Activated CD4-positive, alpha-beta memory T cell treated with anti-CD3 and anti-CD28 coated beads, Interleukin-2, amount 10 ng/mL, durations not matched to agents 7 days and 5 days (primary cell): ENCODE results near the gene POU2AF2. TPM values are rescaled to one million over a fixed set of nuclear protein-coding genes. Genes with fewer than 3 reads are reported as not detected.

Experiments
- CTCF ChIA-PET: fragments of 350-600 bp; sonication (Branson Sonifier 250); formaldehyde crosslinking; loops from one replicate; lab custom pipeline; 2021; ENCODE audit warnings: antibody characterized with exemption, inconsistent platforms; lab: Charles Lee
- POLR2A ChIA-PET: fragments of 350-600 bp; sonication (Branson Sonifier 250); formaldehyde crosslinking; loops from one replicate; lab custom pipeline; 2021; ENCODE audit warnings: antibody characterized with exemption; lab: Charles Lee
- DNase-seq: peaks from one replicate; pipeline ENCODE4 v3.0.0-alpha.2; 2020
- H3K27ac Mint-ChIP-seq: one replicate; pipeline ENCODE4 v1.8.0; 2021; ENCODE audit warnings: mild to moderate bottlenecking, mixed read lengths
- H3K27me3 Mint-ChIP-seq: one replicate; pipeline ENCODE4 v1.8.0; 2021; ENCODE audit warnings: mixed read lengths
- H3K36me3 Mint-ChIP-seq: one replicate; pipeline ENCODE4 v1.8.0; 2021; ENCODE audit warnings: low read depth, mixed read lengths
- H3K4me1 Mint-ChIP-seq: one replicate; pipeline ENCODE4 v1.8.0; 2021; ENCODE audit warnings: mixed read lengths
- H3K4me3 Mint-ChIP-seq: one replicate; pipeline ENCODE4 v1.8.0; 2021; ENCODE audit warnings: mild to moderate bottlenecking, mixed read lengths
- H3K9me3 Mint-ChIP-seq: one replicate; pipeline ENCODE4 v1.8.0; 2021; ENCODE audit warnings: mixed read lengths
- total RNA-seq, 2 experiments: library from RNA; stranded (reverse); gene quantifications; one replicate each; pipeline ENCODE4 v1.2.3, GENCODE V29; 2021

The POU2AF2 gene
- total RNA-seq, 2 experiments from 2014 or later = not detected

GRCh38 chr11:111330234-111330893, 84.8 kb downstream of the POU2AF2 start:
- no peak for DNase-seq
- POLR2A ChIA-PET = no interaction called here
- no peaks in the 10 kb centered on the region for H3K27me3 Mint-ChIP-seq
- no peak overlapping the region for H3K4me3 Mint-ChIP-seq
- H3K36me3 Mint-ChIP-seq = no peaks in the 10 kb centered on the region
- H3K9me3 Mint-ChIP-seq = no peaks in the 10 kb centered on the region
- H3K4me1 Mint-ChIP-seq = no peaks in the 10 kb centered on the region
- CTCF ChIA-PET = no interaction called here
- H3K27ac Mint-ChIP-seq = no peak overlapping the region

DNA sequence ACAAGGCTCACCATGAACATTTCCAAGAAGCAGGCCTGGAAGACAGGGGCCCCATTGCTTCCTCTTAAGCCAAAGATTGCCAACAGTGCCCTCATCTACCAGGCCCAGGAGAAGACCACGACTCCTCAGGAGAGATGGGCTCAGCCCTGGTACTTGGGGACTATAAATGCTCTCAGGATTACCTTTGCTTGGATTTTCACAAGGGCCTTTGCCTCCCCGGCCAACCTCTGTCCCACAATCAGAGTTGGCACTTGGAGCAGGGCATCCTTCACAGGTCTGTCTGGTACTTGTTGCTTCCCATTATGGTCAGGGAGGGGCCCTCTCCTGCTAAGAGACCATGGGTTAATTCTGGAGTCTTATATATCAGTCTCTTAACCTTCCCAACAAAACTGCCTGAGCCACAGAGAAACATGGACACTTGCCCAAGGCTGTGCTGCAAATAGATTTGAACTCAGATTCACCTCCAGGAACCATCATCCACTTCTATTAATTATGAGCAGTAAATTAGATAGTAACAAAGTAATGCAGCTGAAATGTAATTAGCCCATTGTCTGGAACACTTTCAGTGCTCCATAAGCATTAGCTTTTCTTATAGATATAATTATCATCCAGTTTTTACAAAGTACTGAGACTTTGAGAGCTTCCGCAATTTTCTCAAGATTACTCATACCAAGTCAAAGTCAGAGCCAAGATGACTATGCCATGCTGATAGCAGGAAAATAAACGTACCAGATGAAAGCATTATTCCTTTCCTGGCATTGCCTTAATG, 86.4 kb downstream of the POU2AF2 start:
- H3K4me1 Mint-ChIP-seq = no peaks in the 10 kb centered on the region
- H3K27me3 Mint-ChIP-seq = peaks cover under 1% of the 10 kb centered on the region
- H3K4me3 Mint-ChIP-seq = no peak overlapping the region
- no peaks in the 10 kb centered on the region for H3K36me3 Mint-ChIP-seq
- CTCF ChIA-PET = no interaction called here
- DNase-seq = no peak
- H3K27ac Mint-ChIP-seq = no peak overlapping the region
- POLR2A ChIA-PET = no interaction called here
- H3K9me3 Mint-ChIP-seq = no peaks in the 10 kb centered on the region

- no peak for DNase-seq
- H3K36me3 Mint-ChIP-seq = peaks cover 4% of the 10 kb centered on the region
- no peak overlapping the region for H3K4me3 Mint-ChIP-seq
- H3K27ac Mint-ChIP-seq = no peak overlapping the region
- peaks cover 6% of the 10 kb centered on the region for H3K27me3 Mint-ChIP-seq
- CTCF ChIA-PET = no interaction called here
- POLR2A ChIA-PET = no interaction called here
- no peaks in the 10 kb centered on the region for H3K4me1 Mint-ChIP-seq
- peaks cover 5% of the 10 kb centered on the region for H3K9me3 Mint-ChIP-seq
These were observed 89.3 kb downstream of the POU2AF2 start for GRCh38 chr11:111334532-111335502.

DNA sequence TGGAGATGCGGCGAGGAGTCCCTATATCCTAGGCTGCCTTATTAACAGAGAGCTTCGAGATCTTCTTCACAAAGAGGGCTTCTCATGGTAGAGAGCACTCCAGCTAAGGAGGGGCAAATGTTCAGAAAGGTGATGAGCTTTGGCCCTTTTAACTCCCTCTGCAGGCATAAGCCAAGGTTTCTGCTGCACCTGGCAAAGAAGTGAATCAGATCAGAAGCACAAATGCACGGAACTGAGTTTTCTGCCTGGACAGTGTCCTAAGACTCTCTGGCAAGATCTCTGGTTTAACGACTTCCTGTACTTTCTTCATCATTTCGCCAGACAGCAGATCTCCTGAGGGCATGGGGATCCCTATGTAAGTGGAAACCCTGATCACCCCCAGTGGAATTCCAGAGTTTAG, 90.0 kb downstream of the POU2AF2 start:
- H3K4me3 Mint-ChIP-seq = no peak overlapping the region
- H3K36me3 Mint-ChIP-seq = peaks cover 4% of the 10 kb centered on the region
- peaks cover 7% of the 10 kb centered on the region for H3K9me3 Mint-ChIP-seq
- H3K27ac Mint-ChIP-seq = no peak overlapping the region
- no peaks in the 10 kb centered on the region for H3K4me1 Mint-ChIP-seq
- CTCF ChIA-PET = no interaction called here
- DNase-seq = no peak
- POLR2A ChIA-PET = no interaction called here
- peaks cover 9% of the 10 kb centered on the region for H3K27me3 Mint-ChIP-seq

Other genes starting within 250 kb of the POU2AF2 start
- gene POU2AF3, start 52.8 kb downstream of the POU2AF2 start, total RNA-seq = not detected
- gene POU2AF1, start 133.6 kb downstream of the POU2AF2 start, total RNA-seq = 1 to 10 TPM; 7.7 to 7.8 TPM